Activated CD8-positive, alpha-beta memory T cell treated with anti-CD3 and anti-CD28 coated beads, Interleukin-2, amount 50 U/mL, for 1 hour (primary cell): ENCODE results near the gene ZSCAN2.

Source experiments
- DNase-seq: peaks from one replicate; pipeline ENCODE4 v3.0.0-alpha.2; 2020; ENCODE audit errors: extremely low read depth

ZSCAN2 gene

DNA sequence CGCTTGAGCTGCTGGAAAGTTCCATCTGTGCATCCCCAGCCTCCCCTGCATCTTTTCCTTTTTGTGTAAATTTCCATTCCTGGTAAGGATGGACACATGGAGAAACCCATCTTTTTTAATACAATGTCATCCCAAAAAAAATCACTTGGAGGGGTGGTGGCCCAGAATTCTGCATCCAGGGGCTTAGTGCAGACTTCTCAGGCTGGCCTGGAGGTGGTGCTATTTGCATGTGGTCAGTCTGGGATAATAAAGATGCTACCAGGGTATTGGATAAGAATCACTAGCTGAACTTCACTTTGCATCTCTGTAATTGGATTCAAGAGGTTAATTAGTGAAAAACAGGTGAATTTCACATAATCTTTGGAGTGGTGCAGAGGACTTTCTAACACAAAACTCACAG lies 1.8 kb upstream of the ZSCAN2 start:
- no peak for DNase-seq

DNA sequence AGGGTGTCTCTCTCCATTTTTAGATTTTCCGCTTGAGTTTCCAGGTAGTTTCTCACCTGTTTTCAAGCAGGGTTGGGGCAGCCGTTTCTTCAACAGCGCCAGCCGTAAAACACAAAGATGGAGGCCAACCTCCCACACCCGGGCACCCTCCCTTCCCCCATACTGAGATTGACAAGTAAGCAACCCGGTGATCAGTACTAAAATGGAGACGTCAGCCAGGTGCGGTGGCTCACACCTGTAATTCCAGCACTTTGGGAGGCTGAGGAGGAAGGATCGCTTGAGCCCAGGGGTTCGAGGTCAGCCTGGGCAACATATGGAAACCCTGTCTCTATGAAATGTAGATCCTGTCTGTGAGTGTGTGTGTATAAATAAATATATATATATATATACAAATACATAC lies 903 bp upstream of the ZSCAN2 start:
- DNase-seq, result no peak

DNA sequence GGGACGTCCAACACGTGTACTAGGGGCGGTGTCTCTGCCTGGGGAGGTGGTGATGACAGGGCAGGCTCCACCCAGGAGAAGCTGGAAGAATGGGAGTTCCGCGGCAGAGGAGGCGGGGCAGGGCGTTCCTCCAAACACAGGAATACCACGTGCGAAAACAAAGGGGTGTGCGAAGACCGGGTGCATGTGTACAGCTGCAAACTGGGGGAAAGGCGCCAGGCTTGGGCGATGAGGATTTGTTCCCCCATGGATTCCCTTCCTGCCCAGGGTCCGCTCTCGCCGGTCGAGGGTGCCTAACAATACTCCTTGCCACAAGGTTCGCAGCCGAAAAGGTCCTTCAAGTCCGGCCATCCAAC lies 500 bp upstream of the ZSCAN2 start:
- DNase-seq, result no peak

DNA sequence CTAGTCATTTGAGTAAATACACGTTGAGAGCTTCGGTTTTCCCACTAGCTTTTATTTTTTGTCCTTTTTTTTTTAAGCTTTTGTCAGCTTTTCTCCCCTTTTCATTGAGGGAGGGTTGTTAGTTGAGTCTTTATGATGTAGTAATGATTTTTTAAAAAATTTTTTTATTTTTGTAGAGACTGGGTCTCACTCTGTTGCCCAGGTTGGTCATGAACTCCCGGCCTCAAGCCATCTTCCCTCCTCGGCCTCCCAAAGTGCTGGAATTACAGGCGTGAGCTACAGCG lies 688 bp downstream of the ZSCAN2 start:
- DNase-seq, result no peak

DNA sequence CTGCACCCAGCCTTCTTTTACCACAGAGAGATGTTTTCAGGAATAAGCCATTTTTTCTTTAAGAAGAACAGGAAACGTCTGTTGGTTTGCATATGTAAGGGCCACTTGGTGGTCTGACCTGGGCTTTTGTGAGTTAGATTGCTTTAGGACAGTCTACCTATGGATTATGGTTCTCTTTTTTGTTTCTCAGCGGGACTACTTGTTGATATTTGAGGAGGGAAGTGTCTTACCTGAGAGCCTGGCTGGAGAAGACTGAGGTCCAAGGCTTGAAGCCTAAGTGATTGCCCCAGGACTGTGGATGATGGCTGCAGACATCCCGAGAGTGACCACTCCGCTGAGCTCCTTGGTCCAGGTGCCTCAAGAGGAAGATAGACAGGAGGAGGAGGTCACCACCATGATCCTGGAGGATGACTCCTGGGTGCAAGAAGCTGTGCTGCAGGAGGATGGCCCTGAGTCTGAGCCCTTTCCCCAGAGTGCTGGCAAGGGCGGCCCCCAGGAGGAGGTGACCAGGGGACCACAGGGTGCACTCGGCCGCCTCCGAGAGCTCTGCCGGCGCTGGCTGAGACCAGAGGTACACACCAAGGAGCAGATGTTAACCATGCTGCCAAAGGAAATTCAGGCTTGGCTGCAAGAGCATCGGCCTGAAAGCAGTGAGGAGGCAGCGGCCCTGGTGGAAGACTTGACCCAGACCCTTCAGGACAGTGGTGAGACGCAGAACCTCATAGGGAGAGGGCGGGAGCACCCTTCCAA lies 3.0 kb downstream of the ZSCAN2 start:
- no peak for DNase-seq

DNA sequence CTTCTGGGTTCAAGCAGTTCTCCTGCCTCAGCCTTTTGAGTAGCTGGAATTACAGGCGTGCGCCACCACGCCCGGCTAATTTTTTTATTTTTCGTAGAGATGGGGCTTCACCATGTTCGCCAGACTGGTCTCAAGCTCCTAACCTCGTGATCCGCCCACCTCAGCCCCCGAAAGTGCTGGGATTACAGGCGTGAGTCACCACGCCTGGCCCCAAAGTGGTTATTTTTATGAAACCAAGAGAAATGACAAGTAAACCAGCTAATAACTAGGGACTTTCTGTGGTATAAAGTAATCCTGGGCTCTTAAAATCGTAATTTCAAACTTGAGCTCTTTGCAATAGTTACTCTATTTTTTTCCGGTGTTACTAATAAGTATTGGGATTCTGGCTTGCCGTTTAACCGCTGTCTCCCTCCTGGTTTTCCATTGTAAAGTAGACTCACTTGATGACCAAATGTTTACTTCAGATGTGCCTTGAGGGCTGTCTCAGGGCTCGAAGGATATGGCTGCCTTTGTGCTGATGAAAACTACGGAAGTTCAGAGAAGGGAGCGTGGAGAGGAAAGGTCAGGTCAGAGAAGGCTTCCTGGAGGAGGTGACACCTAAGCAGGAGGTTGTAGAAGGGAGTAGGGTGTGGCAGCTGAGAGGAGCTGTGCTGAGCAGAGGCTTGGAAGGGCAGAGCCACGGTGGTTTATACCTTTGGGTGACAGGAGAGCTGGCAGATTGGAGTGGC lies 4.2 kb downstream of the ZSCAN2 start:
- no peak for DNase-seq

DNA sequence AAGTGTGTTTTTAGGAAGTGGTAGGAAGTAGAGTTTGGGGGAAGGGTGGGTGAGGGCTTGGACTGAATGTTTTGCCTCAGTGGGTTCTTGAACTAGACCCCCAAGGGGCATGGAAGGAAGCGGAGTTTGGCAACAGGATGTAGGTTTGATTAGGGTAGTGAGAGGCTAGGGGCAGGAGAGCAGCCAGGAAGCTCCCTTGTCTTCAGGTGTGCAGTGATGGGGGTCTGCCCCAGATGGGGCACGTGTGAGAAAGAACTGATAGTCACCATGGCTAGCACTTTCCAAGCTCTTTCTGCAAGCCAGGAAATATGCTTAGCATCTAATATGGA lies 4.7 kb downstream of the ZSCAN2 start:
- no peak for DNase-seq

DNA sequence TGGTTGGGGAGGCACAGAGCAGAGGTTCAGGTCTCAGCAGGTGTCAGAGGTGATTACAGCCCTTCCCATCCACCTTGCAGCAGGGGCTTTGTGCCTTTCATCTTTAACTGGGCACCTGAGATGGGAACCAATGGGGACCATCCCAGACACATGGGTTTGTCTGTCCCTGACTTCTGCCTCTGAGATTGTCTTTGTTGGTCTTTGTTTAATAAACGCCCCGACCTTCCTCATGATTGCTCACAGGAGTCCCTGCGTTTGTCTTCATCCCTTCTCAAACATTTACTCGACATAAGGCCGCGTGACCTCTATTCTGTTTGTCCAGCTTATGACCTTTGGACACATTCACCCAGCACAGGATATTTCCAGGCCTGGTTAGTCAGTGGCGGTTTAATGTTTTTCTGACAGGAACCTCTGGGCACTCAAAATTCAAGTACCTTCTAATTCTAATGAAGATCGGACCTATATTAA lies 5.9 kb downstream of the ZSCAN2 start:
- no peak for DNase-seq

DNA sequence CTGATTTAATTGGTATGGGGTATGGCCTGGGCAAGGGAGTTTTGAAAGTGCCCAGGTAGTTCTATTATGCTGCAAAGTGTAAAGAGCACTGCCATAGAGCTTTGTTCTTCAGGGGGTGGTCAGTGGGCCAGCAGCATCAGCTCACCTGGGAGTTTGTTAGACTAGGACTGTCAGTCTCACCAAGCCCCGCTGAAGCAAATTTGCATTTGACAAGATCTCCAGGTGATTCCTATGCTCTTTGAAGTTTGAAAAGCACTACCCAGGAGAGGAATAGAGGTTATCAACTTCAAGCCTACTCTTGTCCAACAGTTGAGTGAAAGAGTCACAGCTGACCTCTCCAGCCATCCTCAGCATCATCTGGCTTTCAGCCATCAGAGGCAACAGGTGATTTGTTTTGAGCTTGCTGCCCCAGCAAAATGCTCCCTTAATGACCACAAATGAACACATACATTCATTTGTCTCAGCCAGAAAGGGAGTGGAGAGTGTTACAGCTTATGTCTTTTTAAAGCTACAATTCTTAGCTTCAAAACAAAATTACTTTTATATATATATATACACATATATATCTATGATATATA lies 8.0 kb downstream of the ZSCAN2 start:
- DNase-seq, result no peak

DNA sequence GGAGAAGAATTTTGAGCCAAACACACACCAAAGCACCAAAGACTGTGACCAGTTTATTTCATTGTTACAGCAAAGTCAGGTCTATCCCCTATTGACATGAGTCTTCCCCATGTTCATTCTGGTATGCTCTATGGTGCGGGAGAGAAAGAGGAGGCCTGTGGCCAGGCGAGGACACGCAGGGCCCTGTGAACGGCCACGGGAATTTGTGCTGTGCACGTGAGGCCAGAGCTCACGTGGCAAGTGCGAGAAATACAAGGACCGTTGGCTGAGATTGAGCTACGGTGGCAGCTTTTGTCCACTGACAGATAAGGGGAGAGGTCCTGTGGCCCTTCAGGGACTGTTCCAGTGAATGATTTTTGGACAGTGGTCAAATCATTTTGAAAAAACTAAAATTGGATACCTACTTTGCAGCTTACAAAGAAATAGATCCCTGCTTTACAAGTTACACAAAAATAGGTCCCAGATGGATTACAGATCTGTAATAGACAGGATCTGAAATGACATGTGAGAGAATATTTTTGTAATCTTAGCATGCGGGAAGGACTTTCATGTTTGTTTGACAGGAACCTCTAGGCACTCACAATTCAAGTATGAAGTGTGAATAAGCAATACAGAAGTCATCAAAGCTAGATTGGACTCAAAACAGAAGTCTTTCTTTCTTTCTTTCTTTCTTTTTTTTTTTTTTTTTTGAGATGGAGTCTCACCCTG lies 9.2 kb downstream of the ZSCAN2 start:
- DNase-seq, result no peak

DNA sequence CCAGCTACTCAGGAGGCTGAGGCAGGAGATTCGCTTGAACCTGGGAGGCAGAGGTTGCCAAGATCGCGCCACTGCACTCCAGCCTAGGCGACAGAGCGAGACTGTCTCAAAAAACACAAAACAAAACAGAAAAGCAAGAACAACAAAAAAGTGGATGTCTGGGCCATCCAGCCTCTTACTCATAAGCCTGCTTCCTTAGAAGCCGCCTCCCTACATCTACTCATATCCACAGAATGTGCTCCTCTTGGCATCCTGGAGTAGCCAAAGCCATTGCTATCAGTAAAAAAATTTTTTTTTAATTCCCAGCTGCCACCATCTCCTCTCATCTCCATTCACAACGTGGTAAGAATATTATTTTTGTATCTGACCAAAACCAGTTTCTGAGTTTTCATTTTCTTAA lies 10.8 kb downstream of the ZSCAN2 start:
- DNase-seq, result no peak

DNA sequence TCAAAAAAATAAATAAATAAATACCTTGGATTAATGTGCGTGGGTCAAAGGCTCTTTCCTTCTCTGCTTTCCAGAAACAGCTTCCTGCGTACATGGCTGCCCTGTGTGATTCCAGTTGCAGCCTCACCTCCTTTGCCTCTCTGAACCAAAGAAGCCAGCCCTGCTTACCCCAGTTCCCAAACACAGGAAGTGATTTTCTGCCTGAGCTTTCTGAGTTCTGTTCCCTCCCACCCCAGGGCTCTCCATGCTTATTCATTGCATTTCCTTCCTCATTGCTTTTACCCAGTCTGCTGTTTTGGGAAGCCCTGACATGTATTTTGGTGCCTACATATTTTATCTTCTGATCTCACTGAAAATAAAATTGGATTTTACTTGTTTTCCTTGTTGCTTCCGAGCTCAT lies 15.4 kb downstream of the ZSCAN2 start:
- no peak for DNase-seq

DNA sequence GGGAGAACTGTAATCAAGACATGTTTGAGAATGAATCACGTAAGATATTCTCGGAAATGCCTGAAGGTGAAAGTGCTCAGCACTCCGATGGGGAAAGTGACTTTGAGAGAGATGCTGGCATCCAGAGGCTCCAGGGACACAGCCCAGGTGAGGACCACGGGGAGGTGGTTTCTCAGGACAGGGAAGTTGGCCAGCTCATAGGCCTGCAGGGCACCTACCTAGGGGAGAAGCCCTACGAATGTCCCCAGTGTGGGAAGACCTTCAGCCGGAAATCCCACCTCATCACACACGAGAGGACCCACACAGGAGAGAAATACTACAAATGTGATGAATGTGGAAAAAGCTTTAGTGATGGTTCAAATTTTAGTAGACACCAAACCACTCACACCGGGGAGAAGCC lies 19.8 kb downstream of the ZSCAN2 start:
- DNase-seq, result no peak

DNA sequence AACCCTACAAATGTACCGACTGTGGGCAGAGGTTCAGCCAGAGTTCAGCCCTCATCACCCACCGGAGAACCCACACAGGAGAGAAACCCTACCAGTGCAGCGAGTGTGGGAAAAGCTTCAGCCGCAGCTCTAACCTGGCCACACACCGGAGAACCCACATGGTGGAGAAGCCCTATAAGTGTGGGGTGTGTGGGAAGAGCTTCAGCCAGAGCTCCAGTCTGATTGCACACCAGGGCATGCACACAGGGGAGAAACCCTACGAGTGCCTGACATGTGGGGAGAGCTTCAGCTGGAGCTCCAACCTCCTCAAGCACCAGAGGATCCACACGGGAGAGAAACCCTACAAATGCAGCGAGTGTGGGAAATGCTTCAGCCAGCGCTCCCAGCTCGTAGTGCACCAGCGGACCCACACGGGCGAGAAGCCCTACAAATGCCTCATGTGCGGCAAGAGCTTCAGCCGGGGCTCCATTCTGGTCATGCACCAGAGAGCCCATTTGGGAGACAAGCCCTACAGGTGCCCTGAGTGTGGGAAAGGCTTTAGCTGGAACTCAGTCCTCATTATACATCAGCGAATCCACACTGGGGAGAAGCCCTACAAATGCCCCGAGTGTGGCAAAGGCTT lies 20.7 kb downstream of the ZSCAN2 start:
- no peak for DNase-seq

DNA sequence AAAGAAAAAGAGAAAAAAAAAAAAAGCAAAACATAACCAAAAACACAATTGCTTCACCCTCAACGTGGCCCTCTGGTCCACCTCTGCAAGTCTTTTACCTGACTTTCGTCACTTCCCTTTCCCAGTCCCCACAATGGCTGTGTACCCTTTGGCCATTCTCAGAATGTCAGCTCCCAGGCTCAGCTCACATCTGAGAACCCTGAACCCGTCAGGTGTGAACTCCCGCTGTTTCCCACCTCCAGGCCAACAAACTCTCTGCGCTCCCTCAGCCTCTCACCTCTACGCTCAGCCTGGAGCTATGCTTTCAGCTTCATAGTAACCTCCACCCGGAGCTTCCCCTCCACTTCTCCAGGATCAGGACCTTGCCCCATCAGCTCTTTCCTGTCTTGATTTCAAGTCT lies 23.6 kb downstream of the ZSCAN2 start:
- DNase-seq, result no peak

DNA sequence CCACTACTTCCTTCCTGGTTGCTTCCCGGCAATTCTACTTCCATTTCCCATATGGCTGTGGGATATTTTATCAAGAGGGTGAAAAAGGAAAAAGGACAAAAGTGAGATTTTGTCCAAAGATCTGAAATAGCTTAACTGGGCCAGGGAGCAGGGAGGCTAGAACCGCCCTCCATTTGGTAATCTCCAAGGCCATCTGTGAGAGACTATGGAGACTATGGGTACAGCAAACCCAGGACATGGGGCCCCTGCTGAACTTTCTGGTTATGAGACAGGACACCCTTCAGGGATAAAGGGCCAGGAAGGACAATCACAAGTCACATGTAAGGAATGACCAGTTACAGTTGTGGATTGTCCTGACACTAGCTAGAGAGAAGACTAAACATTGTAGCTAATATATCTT lies 24.3 kb downstream of the ZSCAN2 start:
- DNase-seq, result no peak

DNA sequence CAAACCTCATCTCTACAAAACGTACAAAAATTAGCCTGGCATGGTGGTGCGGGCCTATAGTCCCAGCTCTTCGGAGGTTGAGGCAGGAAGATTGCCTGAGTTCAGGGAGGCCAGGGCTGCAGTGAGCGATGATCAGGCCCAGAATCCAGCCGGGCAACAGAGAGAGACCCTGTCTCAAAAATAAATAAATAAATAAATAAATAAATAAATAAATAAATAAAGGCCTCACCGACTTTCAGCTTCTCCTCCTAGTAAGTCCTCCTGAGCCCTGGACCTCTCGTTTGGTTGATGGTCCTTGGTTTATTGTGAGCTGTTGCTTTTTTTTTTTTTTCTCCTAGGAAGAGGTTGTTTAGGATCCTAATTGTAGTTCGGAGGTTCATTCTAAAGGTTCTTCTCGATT lies 28.2 kb downstream of the ZSCAN2 start:
- DNase-seq, result no peak

DNA sequence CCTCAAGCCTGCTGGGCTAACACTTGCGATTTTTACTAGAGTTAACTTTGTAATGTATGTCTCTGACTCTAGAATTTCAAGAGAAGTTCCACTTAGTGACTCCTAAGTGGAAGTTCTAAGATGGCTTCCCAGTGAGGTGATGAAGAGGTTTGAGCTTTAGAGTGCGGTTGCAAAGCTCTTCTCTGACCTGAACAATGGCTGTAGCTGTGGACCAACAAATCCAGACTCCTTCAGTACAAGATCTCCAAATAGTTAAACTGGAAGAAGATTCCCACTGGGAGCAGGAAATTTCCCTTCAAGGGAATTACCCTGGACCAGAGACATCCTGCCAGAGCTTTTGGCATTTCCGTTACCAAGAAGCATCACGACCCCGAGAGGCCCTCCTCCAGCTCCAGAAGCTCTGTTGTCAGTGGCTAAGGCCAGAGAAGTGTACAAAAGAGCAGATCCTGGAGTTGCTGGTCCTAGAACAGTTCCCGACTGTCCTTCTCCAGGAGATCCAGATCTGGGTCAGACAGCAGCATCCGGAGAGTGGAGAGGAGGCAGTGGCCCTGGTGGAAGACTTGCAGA lies 31.0 kb downstream of the ZSCAN2 start:
- no peak for DNase-seq

DNA sequence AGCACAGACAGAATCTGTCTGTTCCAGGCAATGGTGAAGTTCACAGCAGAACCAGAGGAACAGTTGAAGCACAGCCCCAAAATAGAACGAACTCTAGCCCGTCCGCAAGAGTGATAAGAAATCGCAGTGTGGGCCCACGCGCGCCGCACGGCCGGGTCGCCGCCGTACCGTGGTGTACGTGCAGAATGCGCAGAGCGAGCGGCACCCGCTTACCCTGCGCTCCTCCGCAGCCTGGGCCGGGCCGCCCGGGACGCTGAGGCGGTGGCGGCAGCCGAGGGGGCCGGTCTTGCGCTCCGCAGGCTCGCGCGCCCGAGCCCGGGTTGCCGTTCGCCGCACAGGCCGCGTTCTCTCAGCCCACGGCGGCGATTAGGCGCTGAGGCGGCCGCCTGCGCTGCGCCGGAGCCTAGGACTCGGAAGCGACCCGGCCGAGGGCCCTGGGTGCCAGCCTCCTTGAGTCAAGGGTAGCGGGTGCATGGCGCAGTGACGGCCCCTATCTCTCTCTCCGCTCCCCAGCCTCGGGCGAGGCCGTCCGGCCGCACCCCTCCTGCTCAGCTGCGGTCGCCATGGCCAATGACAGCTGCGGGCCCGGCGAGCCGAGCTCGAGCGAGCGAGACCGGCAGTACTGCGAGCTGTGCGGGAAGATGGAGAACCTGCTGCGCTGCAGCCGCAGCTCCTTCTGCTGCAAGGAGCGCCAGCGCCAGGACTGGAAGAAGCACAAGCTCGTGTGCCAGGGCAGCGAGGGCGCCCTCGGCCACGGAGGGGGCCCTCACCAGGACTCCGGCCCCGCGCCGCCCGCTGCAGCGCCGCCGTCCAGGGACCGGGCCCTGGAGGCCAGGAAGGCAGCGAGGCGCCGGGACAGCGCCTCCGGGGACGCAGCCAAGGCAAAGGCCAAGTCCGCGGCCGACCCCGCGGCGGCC lies 32.8 kb downstream of the ZSCAN2 start:
- DNase-seq, result no peak

DNA sequence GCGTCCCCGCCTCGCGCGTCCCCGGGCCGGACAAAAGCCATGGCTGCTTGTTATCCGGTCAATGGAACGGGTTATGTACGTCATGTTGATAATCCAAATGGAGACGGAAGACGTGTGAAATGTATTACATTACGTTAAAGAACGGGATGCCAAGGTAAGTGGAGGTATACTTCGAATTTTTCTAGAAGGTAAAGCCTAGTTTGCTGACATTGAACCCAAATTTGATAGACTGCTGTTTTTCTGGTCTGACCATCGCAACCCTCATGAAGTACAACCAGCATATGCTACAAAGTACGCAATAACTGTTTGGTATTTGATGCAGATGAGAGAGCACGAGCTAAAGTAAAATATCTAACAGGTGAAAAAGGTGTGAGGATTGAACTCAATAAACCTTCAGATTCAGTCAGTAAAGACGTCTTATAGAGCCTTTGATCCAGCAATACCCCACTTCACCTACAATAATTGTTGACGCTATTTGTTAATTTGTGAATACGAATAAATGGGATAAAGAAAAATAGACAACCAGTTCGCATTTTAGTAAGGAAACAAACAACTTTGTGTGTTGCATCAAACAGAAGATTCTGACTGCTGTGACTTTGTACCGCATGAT lies 33.5 kb downstream of the ZSCAN2 start:
- DNase-seq, result no peak

DNA sequence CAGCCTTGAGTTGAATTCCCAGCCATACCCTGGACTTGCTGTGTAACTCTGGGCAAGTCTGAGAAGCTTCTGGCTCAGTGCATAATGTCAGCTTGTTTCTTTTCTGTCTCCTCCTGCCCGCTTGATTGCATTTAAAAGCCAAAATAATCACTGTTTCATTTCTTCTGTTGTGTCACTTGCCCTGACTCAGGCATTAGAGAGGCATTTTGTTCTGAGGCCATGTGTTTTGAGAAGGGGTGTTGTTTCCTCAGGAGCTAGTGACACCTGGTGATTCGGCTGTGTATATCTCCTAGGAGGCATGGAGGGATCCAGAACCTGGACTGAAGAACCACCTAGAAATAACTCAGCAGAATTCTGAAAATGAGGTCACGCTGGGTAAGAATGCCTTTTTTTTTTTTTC lies 37.3 kb downstream of the ZSCAN2 start:
- no peak for DNase-seq
